CD4-positive, CD25-positive, alpha-beta regulatory T cell (primary cell): ENCODE results near the gene P2RX4. TPM values are rescaled to one million over a fixed set of nuclear protein-coding genes. Genes with fewer than 3 reads are reported as not detected.
"Not testable (repeated sequence)": the region's sequence is repeated elsewhere in the genome, so short reads cannot be mapped to it uniquely, and the experiment has no call there.

Experiments
- ATAC-seq, 2 donors: fragments of 150-1000 bp; cut with Tn5 transposase; one replicate each; pipeline ENCODE4 v1.10.0; 2021; ENCODE audit warnings: low read depth in 2 of 2, moderate number of reproducible peaks in 2 of 2, moderate library complexity in 1 of 2
- DNase-seq, 3 donors: peaks; one replicate each; pipeline versions ENCODE4 v3.0.0 to v3.0.0-alpha.2; 2012 to 2022; ENCODE audit warnings: mixed read lengths in 1 of 3
- H3K27ac ChIP-seq: one replicate; pipeline ENCODE4 v1.7.0; 2013; ENCODE audit warnings: mild to moderate bottlenecking, low read length; ENCODE audit not compliant: insufficient read depth, poor library complexity, severe bottlenecking
- H3K27me3 ChIP-seq: one replicate; pipeline ENCODE4 v1.7.0; 2013; ENCODE audit warnings: low read length; ENCODE audit not compliant: control insufficient read depth, insufficient read depth
- H3K36me3 ChIP-seq: one replicate; pipeline ENCODE4 v1.7.0; 2013; ENCODE audit warnings: mild to moderate bottlenecking, low read length, moderate library complexity; ENCODE audit not compliant: control insufficient read depth, insufficient read depth
- H3K4me1 ChIP-seq: 2 replicates; pipeline ENCODE4 v1.7.0; 2013; ENCODE audit warnings: mild to moderate bottlenecking, low read length; ENCODE audit not compliant: insufficient read depth, control insufficient read depth, poor library complexity, severe bottlenecking
- H3K4me3 ChIP-seq: one replicate; pipeline ENCODE4 v1.7.0; 2013; ENCODE audit warnings: low read depth, mild to moderate bottlenecking, low read length, moderate library complexity
- H3K9me3 ChIP-seq, 2 experiments: 1 replicate in 1 of 2; 2 replicates in 1 of 2; pipeline ENCODE4 v1.7.0; 2013; ENCODE audit warnings: low read length in 2 of 2, mild to moderate bottlenecking in 1 of 2, moderate library complexity in 1 of 2; ENCODE audit not compliant: control insufficient read depth in 2 of 2
- H3K27ac Mint-ChIP-seq, 3 donors: one replicate each; pipeline ENCODE4 v1.8.0; 2020 to 2022; ENCODE audit warnings: mild to moderate bottlenecking in 3 of 3, mixed read lengths in 3 of 3, moderate library complexity in 2 of 3
- H3K27me3 Mint-ChIP-seq: one replicate; pipeline ENCODE4 v1.8.0; 2022; ENCODE audit warnings: mild to moderate bottlenecking, mixed read lengths
- H3K36me3 Mint-ChIP-seq: one replicate; pipeline ENCODE4 v1.8.0; 2020; ENCODE audit warnings: mixed read lengths
- H3K4me1 Mint-ChIP-seq, 4 donors: one replicate each; pipeline ENCODE4 v1.8.0; 2020 to 2022; ENCODE audit warnings: mixed read lengths in 4 of 4, mild to moderate bottlenecking in 1 of 4
- H3K4me3 Mint-ChIP-seq, 4 donors: one replicate each; pipeline ENCODE4 v1.8.0; 2020 to 2022; ENCODE audit warnings: mild to moderate bottlenecking in 4 of 4, mixed read lengths in 4 of 4, moderate library complexity in 3 of 4
- H3K9me3 Mint-ChIP-seq, 7 donors: one replicate each; pipeline ENCODE4 v1.8.0; 2020 to 2022; ENCODE audit warnings: mixed read lengths in 7 of 7, mild to moderate bottlenecking in 3 of 7, moderate library complexity in 2 of 7
- polyA plus RNA-seq, 4 donors: library from polyadenylated mRNA; unstranded; fragments of 300-500 nt; fragmentation: Illumina TruSeq; gene quantifications; one replicate each; pipeline ENCODE4 v1.2.3, GENCODE V29; 2021
- total RNA-seq: library from RNA; stranded (reverse); gene quantifications from one replicate; pipeline ENCODE4 v1.2.3, GENCODE V29; 2022

The P2RX4 gene
- 38.1 TPM for total RNA-seq
- polyA plus RNA-seq, result 10 to 100 TPM; 27.8 to 33.7 (median 28.4) TPM

GRCh38 chr12:121209624-121210572, at the start of gene P2RX4:
P2RX4 (plus strand) TSS chr12:121210129; CDS start chr12:121210165, 36 bp downstream.
- H3K27me3 ChIP-seq, result no peaks in the 10 kb centered on the region

DNA sequence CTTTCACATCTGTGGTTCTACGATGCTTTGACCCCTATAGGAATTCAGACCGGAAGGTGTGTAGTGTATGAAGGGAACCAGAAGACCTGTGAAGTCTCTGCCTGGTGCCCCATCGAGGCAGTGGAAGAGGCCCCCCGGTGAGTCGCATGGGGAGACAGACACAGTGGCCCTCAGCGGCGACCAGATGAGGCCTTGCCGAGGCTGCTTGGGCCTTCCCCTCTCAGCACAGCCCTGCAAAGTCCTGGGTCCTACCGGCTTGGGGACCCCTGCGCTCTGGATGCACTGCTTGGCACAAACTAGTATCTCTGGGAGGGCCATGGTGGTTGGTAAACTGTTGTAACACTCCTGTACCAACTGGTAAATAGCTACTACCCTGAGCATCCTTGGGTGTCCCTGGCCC, 47.5 kb upstream of the P2RX4 start:
- Mint-ChIP-seq H3K9me3 (peaks cover 0 to 5% (median 2%) of the 10 kb centered on the region in 7 donors), H3K4me3 (no peak overlapping the region), H3K4me1 (peaks cover 0 to 2% (median 0%) of the 10 kb centered on the region in 4 donors), H3K27me3 (peaks cover 4% of the 10 kb centered on the region), H3K27ac (no peak overlapping the region), H3K36me3 (peaks cover 36% of the 10 kb centered on the region)
- H3K4me1 ChIP-seq, result no peaks in the 10 kb centered on the region
- H3K27ac ChIP-seq, result no peak overlapping the region
- H3K4me3 ChIP-seq, result no peak overlapping the region
- H3K9me3 ChIP-seq, result peaks cover 0 to 4% of the 10 kb centered on the region in 2 experiments
- H3K27me3 ChIP-seq, result no peaks in the 10 kb centered on the region
- no peak for DNase-seq
- ATAC-seq, result no peak
- peaks cover 16% of the 10 kb centered on the region for H3K36me3 ChIP-seq

More at GRCh38 chr12:121209624-121210572, at the start of gene P2RX4:
- peak; percentile 85 to 87 for ATAC-seq
- Mint-ChIP-seq H3K4me1 (peaks cover 10 to 33% (median 21%) of the 10 kb centered on the region in 4 donors), H3K27ac (peak within 1 kb of the TSS; percentile 97), H3K36me3 (no peaks in the 10 kb centered on the region), H3K9me3 (no peaks in the 10 kb centered on the region), H3K27me3 (peaks cover 6% of the 10 kb centered on the region), H3K4me3 (peak within 1 kb of the TSS; percentile 89 to 96 (median 92))
- H3K4me1 ChIP-seq, result peaks cover 23% of the 10 kb centered on the region
- H3K36me3 ChIP-seq, result no peaks in the 10 kb centered on the region
- no peaks in the 10 kb centered on the region for H3K9me3 ChIP-seq
- peak within 1 kb of the TSS; percentile 88 for H3K27ac ChIP-seq
- peak within 1 kb of the TSS; percentile 84 for H3K4me3 ChIP-seq
- peak; percentile 79 to 89 (median 88) for DNase-seq

DNA sequence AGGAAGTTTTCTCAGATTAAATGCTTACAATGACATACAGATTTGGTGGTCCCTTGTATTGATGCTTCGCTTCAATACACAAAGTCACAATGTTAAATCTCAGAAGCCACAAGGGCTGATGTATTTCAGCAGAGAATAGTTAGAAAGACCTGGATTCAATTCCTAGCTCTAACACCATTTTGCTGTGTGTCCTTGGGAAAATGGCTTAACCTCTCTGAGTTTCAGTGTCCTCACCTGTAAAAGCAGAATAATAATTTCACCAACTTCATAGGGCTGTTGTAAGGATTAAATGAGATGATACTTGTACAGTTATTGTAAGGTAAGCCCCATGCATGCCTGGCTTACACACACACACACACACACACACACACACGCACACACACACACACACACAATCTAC, 46.9 kb upstream of the P2RX4 start:
- DNase-seq, result no peak
- Histone ChIP-seq H3K27me3 (no peaks in the 10 kb centered on the region), H3K4me3 (no peak overlapping the region), H3K36me3 (peaks cover 15% of the 10 kb centered on the region), H3K4me1 (no peaks in the 10 kb centered on the region), H3K9me3 (peaks cover 0 to 1% of the 10 kb centered on the region in 2 experiments), H3K27ac (no peak overlapping the region)
- no peak for ATAC-seq
- H3K36me3 Mint-ChIP-seq, result peaks cover 34% of the 10 kb centered on the region
- no peak overlapping the region for H3K4me3 Mint-ChIP-seq
- H3K4me1 Mint-ChIP-seq, result peaks cover 0 to 2% (median 0%) of the 10 kb centered on the region in 4 donors
- H3K9me3 Mint-ChIP-seq, result peaks cover 0 to 4% (median 2%) of the 10 kb centered on the region in 7 donors
- peaks cover 4% of the 10 kb centered on the region for H3K27me3 Mint-ChIP-seq
- no peak overlapping the region for H3K27ac Mint-ChIP-seq

GRCh38 chr12:121164839-121165238, 45.1 kb upstream of the P2RX4 start:
- peaks cover 29% of the 10 kb centered on the region for H3K36me3 Mint-ChIP-seq
- H3K4me1 ChIP-seq, H3K27ac ChIP-seq, ATAC-seq, H3K9me3 Mint-ChIP-seq, H3K9me3 ChIP-seq, H3K4me3 Mint-ChIP-seq, DNase-seq, H3K27me3 ChIP-seq, H3K27me3 Mint-ChIP-seq, H3K4me1 Mint-ChIP-seq, H3K4me3 ChIP-seq, H3K27ac Mint-ChIP-seq: not testable (repeated sequence)
- peaks cover 15% of the 10 kb centered on the region for H3K36me3 ChIP-seq

GRCh38 chr12:121165316-121165715, 44.6 kb upstream of the P2RX4 start:
- H3K27me3 Mint-ChIP-seq, result no peaks in the 10 kb centered on the region
- H3K4me1 ChIP-seq, result no peaks in the 10 kb centered on the region
- no peak overlapping the region for H3K4me3 Mint-ChIP-seq
- peaks cover 0 to 2% (median 0%) of the 10 kb centered on the region in 4 donors for H3K4me1 Mint-ChIP-seq
- peaks cover 0 to 2% (median 0%) of the 10 kb centered on the region in 7 donors for H3K9me3 Mint-ChIP-seq
- ATAC-seq, result no peak
- peaks cover 29% of the 10 kb centered on the region for H3K36me3 Mint-ChIP-seq
- H3K4me3 ChIP-seq, result no peak overlapping the region
- no peak for DNase-seq
- H3K27ac ChIP-seq, result no peak overlapping the region
- H3K9me3 ChIP-seq, result no peaks in the 10 kb centered on the region
- no peaks in the 10 kb centered on the region for H3K27me3 ChIP-seq
- H3K27ac Mint-ChIP-seq, result no peak overlapping the region
- peaks cover 15% of the 10 kb centered on the region for H3K36me3 ChIP-seq

GRCh38 chr12:121166356-121166755, 43.6 kb upstream of the P2RX4 start:
- H3K27me3 Mint-ChIP-seq, result no peaks in the 10 kb centered on the region
- Histone ChIP-seq H3K27me3 (no peaks in the 10 kb centered on the region), H3K36me3 (peaks cover 18% of the 10 kb centered on the region), H3K4me3 (no peak overlapping the region), H3K4me1 (no peaks in the 10 kb centered on the region), H3K27ac (no peak overlapping the region), H3K9me3 (no peaks in the 10 kb centered on the region)
- DNase-seq (no peak), ATAC-seq (no peak)
- H3K9me3 Mint-ChIP-seq, result peaks cover 0 to 2% (median 0%) of the 10 kb centered on the region in 7 donors
- H3K4me1 Mint-ChIP-seq, result peaks cover 0 to 5% (median 0%) of the 10 kb centered on the region in 4 donors
- no peak overlapping the region for H3K27ac Mint-ChIP-seq
- H3K4me3 Mint-ChIP-seq, result no peak overlapping the region
- peaks cover 29% of the 10 kb centered on the region for H3K36me3 Mint-ChIP-seq

DNA sequence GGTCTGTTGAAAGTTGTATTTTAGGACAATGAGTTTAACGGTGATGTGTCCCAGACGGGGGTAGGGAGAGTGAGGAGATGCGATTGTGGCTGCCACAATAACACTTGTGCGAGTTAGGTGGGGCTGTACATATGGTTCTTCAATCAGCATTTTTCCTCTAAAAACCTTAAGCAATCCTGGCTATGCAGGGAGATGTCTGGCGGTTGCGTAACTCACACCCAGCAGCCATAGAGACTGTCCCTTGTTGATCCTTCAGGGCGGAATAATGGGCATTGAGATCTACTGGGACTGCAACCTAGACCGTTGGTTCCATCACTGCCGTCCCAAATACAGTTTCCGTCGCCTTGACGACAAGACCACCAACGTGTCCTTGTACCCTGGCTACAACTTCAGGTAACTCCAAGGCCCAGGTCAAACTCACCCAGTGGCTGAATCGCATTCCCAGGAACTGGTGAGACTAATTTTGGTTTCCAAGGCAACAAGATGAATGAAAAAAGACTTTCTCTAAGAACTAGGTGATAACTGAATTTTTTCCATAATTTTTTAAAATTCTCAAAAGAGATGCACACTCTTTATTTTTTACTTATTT, 42.6 kb upstream of the P2RX4 start:
- H3K36me3 Mint-ChIP-seq, result peaks cover 29% of the 10 kb centered on the region
- H3K27me3 Mint-ChIP-seq, result no peaks in the 10 kb centered on the region
- H3K27ac Mint-ChIP-seq, result peak overlapping the region in 1 of 3 donors; percentile 31

More for the DNA sequence above, 42.6 kb upstream of the P2RX4 start:
- Mint-ChIP-seq H3K4me1 (peaks cover 0 to 5% (median 0%) of the 10 kb centered on the region in 4 donors), H3K9me3 (peaks cover 0 to 2% (median 0%) of the 10 kb centered on the region in 7 donors), H3K4me3 (no peak overlapping the region)
- H3K4me1 ChIP-seq, result no peaks in the 10 kb centered on the region
- peaks cover 18% of the 10 kb centered on the region for H3K36me3 ChIP-seq
- DNase-seq (no peak), ATAC-seq (no peak)
- H3K27ac ChIP-seq, result no peak overlapping the region
- no peaks in the 10 kb centered on the region for H3K9me3 ChIP-seq
- H3K4me3 ChIP-seq, result no peak overlapping the region
- no peaks in the 10 kb centered on the region for H3K27me3 ChIP-seq
